ENCODE data around the gene LTBR.

DNA sequence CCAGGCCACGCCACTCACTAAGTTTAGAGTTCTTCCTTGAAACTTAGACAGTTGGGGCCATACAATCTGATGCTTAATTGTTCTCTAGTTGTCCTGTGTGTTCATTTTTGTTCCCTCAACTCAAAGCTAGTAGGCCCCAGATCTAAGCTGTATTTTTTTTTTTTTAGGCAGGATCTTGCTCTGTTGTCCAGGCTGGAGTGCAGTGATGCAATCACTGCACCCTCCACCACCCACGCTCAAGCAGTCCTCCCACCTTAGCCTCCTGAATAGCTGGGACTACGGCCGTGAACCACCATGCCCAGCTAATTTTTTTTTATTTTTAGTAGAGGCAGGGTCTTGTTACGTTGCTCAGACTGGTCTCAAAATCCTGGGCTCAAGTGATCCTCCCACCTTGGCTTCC is 49.6 kb upstream of the LTBR start:
- TF ChIP-seq EZH2phosphoT487 (IDR thresholded peaks at IDR 0.05) (no peak), CTCF (IDR thresholded peaks at IDR 0.05) (no peak), EZH2 (IDR thresholded peaks at IDR 0.05) (no peak)

All from neural progenitor cell (in vitro differentiated cells).